ENCODE measurements around the gene TNRC6A.

Gene TNRC6A

GRCh38 chr16:24858219-24859041 is 129.0 kb downstream of the TNRC6A start:
- H3K9ac ChIP-seq (ENCODE audit: insufficient read length, low read depth) = no peak overlapping the region
- H3K4me1 ChIP-seq (ENCODE audit: insufficient read depth, insufficient read length) = no peaks in the 10 kb centered on the region
- H3K9me3 ChIP-seq (ENCODE audit: insufficient read depth, low read length) = no peaks in the 10 kb centered on the region
- no peak for TF ChIP-seq SUZ12 (IDR thresholded peaks at IDR 0.05; ENCODE audit: extremely low read depth, insufficient read depth, insufficient read length)
- no peak for TF ChIP-seq ZNF274 (IDR thresholded peaks at IDR 0.05; ENCODE audit: low read depth, low read length)
- TF ChIP-seq YY1 (IDR thresholded peaks at IDR 0.05; ENCODE audit: insufficient read depth, insufficient read length) = no peak
- no peak overlapping the region for H3K4me3 ChIP-seq (ENCODE audit: insufficient read length, low read depth)
- DNase-seq (ENCODE audit: low read depth, low spot score) = peak; percentile 54
- H3K36me3 ChIP-seq (ENCODE audit: insufficient read depth, insufficient read length, low read length) = no peaks in the 10 kb centered on the region
- H3K27me3 ChIP-seq (ENCODE audit: insufficient read depth, insufficient read length) = no peaks in the 10 kb centered on the region

- Histone ChIP-seq H3K9me3 (ENCODE audit: insufficient read depth, low read length) (peaks cover 6% of the 10 kb centered on the region), H3K4me1 (ENCODE audit: insufficient read depth, insufficient read length) (no peaks in the 10 kb centered on the region), H3K36me3 (ENCODE audit: insufficient read depth, insufficient read length, low read length) (no peaks in the 10 kb centered on the region), H3K27me3 (ENCODE audit: insufficient read depth, insufficient read length) (no peaks in the 10 kb centered on the region), H3K4me3 (ENCODE audit: insufficient read length, low read depth) (no peak overlapping the region), H3K9ac (ENCODE audit: insufficient read length, low read depth) (no peak overlapping the region)
- no peak for TF ChIP-seq SUZ12 (IDR thresholded peaks at IDR 0.05; ENCODE audit: extremely low read depth, insufficient read depth, insufficient read length)
- no peak for TF ChIP-seq YY1 (IDR thresholded peaks at IDR 0.05; ENCODE audit: insufficient read depth, insufficient read length)
- TF ChIP-seq ZNF274 (IDR thresholded peaks at IDR 0.05; ENCODE audit: low read depth, low read length) = no peak
- DNase-seq (ENCODE audit: low read depth, low spot score) = no peak
These were observed 132.0 kb downstream of the TNRC6A start for GRCh38 chr16:24861461-24861860.

GRCh38 chr16:24863582-24864437 is 134.4 kb downstream of the TNRC6A start:
- no peak overlapping the region for H3K9ac ChIP-seq (ENCODE audit: insufficient read length, low read depth)
- H3K36me3 ChIP-seq (ENCODE audit: insufficient read depth, insufficient read length, low read length) = no peaks in the 10 kb centered on the region
- H3K9me3 ChIP-seq (ENCODE audit: insufficient read depth, low read length) = peaks cover 6% of the 10 kb centered on the region
- TF ChIP-seq ZNF274 (IDR thresholded peaks at IDR 0.05; ENCODE audit: low read depth, low read length) (no peak), YY1 (IDR thresholded peaks at IDR 0.05; ENCODE audit: insufficient read depth, insufficient read length) (no peak), SUZ12 (IDR thresholded peaks at IDR 0.05; ENCODE audit: extremely low read depth, insufficient read depth, insufficient read length) (no peak)
- H3K27me3 ChIP-seq (ENCODE audit: insufficient read depth, insufficient read length) = no peaks in the 10 kb centered on the region
- H3K4me3 ChIP-seq (ENCODE audit: insufficient read length, low read depth) = no peak overlapping the region
- DNase-seq (ENCODE audit: low read depth, low spot score) = no peak
- no peaks in the 10 kb centered on the region for H3K4me1 ChIP-seq (ENCODE audit: insufficient read depth, insufficient read length)

DNA sequence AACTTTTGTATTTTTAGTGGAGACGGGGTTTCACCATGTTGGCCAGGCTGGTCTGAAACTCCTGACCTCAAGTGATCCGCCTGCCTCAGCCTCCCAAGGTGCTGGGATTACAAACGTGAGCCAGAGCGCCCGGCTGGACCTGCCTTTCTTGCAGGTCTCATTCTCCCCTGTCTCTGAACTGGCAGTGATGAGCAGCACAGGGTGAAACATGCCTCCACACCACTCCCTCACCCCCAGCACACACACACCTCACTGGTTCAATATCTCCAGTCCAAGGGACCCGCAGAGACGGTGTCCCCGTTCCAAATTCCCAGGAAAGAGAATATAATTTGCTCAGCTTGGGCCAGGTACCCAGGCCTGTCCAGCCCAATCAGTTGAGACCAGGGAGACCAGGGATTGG is 139.6 kb downstream of the TNRC6A start:
- H3K36me3 ChIP-seq (ENCODE audit: insufficient read depth, insufficient read length, low read length) = no peaks in the 10 kb centered on the region
- H3K9ac ChIP-seq (ENCODE audit: insufficient read length, low read depth) = no peak overlapping the region
- no peaks in the 10 kb centered on the region for H3K4me1 ChIP-seq (ENCODE audit: insufficient read depth, insufficient read length)
- H3K9me3 ChIP-seq (ENCODE audit: insufficient read depth, low read length) = peaks cover 2% of the 10 kb centered on the region
- no peak overlapping the region for H3K4me3 ChIP-seq (ENCODE audit: insufficient read length, low read depth)
- TF ChIP-seq SUZ12 (IDR thresholded peaks at IDR 0.05; ENCODE audit: extremely low read depth, insufficient read depth, insufficient read length) = no peak
- no peak for TF ChIP-seq ZNF274 (IDR thresholded peaks at IDR 0.05; ENCODE audit: low read depth, low read length)
- TF ChIP-seq YY1 (IDR thresholded peaks at IDR 0.05; ENCODE audit: insufficient read depth, insufficient read length) = no peak
- DNase-seq (ENCODE audit: low read depth, low spot score) = no peak
- no peaks in the 10 kb centered on the region for H3K27me3 ChIP-seq (ENCODE audit: insufficient read depth, insufficient read length)

DNA sequence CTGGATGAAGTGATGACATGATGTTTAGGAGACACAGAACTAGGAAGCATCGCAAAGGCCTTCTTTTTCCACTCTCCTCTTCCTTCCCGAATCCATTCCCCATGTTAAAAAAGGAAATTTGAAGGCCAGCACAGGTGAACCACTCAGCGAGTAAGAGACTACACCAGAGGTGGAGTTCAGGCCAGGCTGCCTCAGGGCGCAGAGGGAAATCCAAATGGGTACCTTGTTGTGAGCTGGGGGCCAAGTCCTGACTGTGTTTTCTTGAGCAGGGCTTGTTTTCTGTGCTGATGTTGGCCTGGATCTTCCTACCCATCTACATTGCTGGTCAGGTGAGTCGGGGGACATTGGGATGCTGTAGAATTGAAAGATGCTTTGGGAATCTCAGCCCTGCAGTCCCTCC is 142.4 kb downstream of the TNRC6A start:
- no peaks in the 10 kb centered on the region for H3K9me3 ChIP-seq (ENCODE audit: insufficient read depth, low read length)
- H3K4me3 ChIP-seq (ENCODE audit: insufficient read length, low read depth) = no peak overlapping the region
- H3K27me3 ChIP-seq (ENCODE audit: insufficient read depth, insufficient read length) = no peaks in the 10 kb centered on the region
- DNase-seq (ENCODE audit: low read depth, low spot score) = no peak
- TF ChIP-seq ZNF274 (IDR thresholded peaks at IDR 0.05; ENCODE audit: low read depth, low read length) (no peak), SUZ12 (IDR thresholded peaks at IDR 0.05; ENCODE audit: extremely low read depth, insufficient read depth, insufficient read length) (no peak), YY1 (IDR thresholded peaks at IDR 0.05; ENCODE audit: insufficient read depth, insufficient read length) (no peak)
- no peaks in the 10 kb centered on the region for H3K4me1 ChIP-seq (ENCODE audit: insufficient read depth, insufficient read length)
- no peaks in the 10 kb centered on the region for H3K36me3 ChIP-seq (ENCODE audit: insufficient read depth, insufficient read length, low read length)
- no peak overlapping the region for H3K9ac ChIP-seq (ENCODE audit: insufficient read length, low read depth)

DNA sequence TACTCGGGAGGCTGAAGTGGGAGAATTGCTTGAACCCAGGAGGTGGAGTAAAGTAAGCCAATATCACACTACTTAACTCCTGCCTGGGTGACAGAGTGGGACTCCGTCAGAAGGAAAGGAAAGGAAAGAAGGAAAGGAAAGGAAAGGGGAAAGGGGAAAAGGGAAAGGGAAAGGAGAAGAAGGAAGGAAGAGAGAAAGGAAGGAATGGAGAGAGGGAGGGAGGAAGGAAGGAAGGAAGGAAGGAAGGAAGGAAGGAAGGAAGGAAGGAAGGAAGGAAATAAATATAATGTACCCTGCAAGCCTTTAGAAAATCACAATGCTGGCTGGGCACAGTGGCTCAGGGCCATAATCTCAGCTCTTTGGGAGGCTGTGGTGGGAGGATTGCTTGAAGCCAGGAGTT is 143.6 kb downstream of the TNRC6A start:
- H3K9ac ChIP-seq (ENCODE audit: insufficient read length, low read depth) = no peak overlapping the region
- no peak for DNase-seq (ENCODE audit: low read depth, low spot score)
- no peak overlapping the region for H3K4me3 ChIP-seq (ENCODE audit: insufficient read length, low read depth)
- H3K4me1 ChIP-seq (ENCODE audit: insufficient read depth, insufficient read length) = no peaks in the 10 kb centered on the region
- no peaks in the 10 kb centered on the region for H3K9me3 ChIP-seq (ENCODE audit: insufficient read depth, low read length)
- H3K27me3 ChIP-seq (ENCODE audit: insufficient read depth, insufficient read length) = no peaks in the 10 kb centered on the region
- H3K36me3 ChIP-seq (ENCODE audit: insufficient read depth, insufficient read length, low read length) = no peaks in the 10 kb centered on the region
- TF ChIP-seq SUZ12 (IDR thresholded peaks at IDR 0.05; ENCODE audit: extremely low read depth, insufficient read depth, insufficient read length) = no peak
- TF ChIP-seq ZNF274 (IDR thresholded peaks at IDR 0.05; ENCODE audit: low read depth, low read length) = no peak
- no peak for TF ChIP-seq YY1 (IDR thresholded peaks at IDR 0.05; ENCODE audit: insufficient read depth, insufficient read length)

- H3K4me1 ChIP-seq (ENCODE audit: insufficient read depth, insufficient read length) = no peaks in the 10 kb centered on the region
- no peaks in the 10 kb centered on the region for H3K9me3 ChIP-seq (ENCODE audit: insufficient read depth, low read length)
- TF ChIP-seq YY1 (IDR thresholded peaks at IDR 0.05; ENCODE audit: insufficient read depth, insufficient read length) (no peak), SUZ12 (IDR thresholded peaks at IDR 0.05; ENCODE audit: extremely low read depth, insufficient read depth, insufficient read length) (no peak), ZNF274 (IDR thresholded peaks at IDR 0.05; ENCODE audit: low read depth, low read length) (no peak)
- no peak overlapping the region for H3K4me3 ChIP-seq (ENCODE audit: insufficient read length, low read depth)
- no peak for DNase-seq (ENCODE audit: low read depth, low spot score)
- H3K36me3 ChIP-seq (ENCODE audit: insufficient read depth, insufficient read length, low read length) = no peaks in the 10 kb centered on the region
- H3K27me3 ChIP-seq (ENCODE audit: insufficient read depth, insufficient read length) = no peaks in the 10 kb centered on the region
- no peak overlapping the region for H3K9ac ChIP-seq (ENCODE audit: insufficient read length, low read depth)
These were observed 146.0 kb downstream of the TNRC6A start for GRCh38 chr16:24875466-24875865.

Data from NT2/D1 (cell line).